Non-pigmented ciliary epithelial cell (primary cell): Measurements from ENCODE around the gene CNOT6L.
A peak's percentile ranks its signal among the peaks of the same experiment; 100 is the strongest.
"Not testable (repeated sequence)": the region's sequence is repeated elsewhere in the genome, so short reads cannot be mapped to it uniquely, and the experiment has no call there.

Source experiments
- DNase-seq: peaks from one replicate; pipeline ENCODE4 v3.0.0-alpha.2; 2010; ENCODE audit warnings: low read depth

The CNOT6L gene

GRCh38 chr4:77818602-77819403 is at the start of gene CNOT6L:
Gene CNOT6L, minus strand, starts transcription at chr4:77819368. Its CDS starts 60 bp downstream, at chr4:77819308.
- DNase-seq, result no peak

GRCh38 chr4:77865259-77865658 is 46.1 kb upstream of the CNOT6L start:
- DNase-seq, result no peak

DNA sequence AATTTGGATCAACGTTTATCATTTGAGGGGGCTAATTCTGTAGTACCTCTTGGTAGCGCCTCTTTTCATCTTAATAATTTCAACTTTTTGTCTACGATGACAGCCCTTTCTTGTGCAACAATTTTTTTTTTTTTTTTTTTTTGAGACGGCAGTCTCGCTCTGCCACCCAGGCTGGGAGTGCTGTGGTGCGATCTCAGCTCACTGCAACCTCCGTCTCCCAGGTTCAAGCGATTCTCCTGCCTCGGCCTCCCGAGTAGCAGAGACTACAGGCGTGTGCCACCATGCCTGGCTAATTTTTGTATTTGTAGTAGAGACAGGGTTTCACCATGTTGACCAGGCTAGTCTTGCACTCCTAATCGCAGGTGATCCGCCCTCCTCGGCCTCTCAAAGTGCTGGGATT is 44.2 kb upstream of the CNOT6L start:
- not testable (repeated sequence) for DNase-seq

DNA sequence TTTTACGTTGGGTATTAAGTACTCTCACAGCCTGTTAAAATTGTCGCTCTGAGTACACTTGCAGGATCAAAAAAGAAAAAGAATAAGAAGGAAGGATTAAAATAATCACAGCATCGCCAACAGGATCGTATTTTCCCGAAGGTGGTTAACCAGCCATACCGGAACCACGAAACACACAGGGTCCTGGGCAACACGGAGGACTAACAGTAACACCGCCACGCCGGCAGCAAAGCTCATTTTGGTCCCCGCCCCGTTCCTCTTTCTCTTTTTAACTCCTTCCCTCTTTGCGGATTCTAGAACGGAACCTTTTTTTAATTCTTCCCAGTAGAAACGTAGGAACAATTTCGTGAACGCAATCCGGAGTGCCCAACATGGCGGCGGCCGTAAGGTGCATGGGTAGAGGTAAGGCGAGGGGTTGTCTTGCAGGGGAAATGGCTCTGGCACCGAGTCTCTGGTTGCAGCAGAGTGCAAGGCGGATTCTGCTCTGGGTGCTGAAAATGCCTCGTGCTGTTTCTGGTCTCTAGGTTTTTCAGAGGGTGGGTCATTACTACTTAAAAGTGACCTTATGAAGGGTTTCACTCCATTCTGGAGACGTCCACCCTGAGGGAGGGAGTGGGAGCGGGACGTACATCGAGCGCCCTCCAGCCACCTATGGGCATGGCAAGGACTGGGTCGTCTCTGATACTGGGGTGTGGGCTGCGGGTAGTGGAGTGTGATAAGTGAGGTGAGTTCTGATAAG is 43.5 kb upstream of the CNOT6L start, which contains the start of gene MRPL1:
Gene MRPL1, plus strand, starts transcription at position 353 of the 739 bp plus-strand sequence. Its CDS starts 19 bp downstream, at position 372.
- peak; percentile 82 for DNase-seq

GRCh38 chr4:77861495-77861894 is 42.3 kb upstream of the CNOT6L start:
- DNase-seq, result no peak

DNA sequence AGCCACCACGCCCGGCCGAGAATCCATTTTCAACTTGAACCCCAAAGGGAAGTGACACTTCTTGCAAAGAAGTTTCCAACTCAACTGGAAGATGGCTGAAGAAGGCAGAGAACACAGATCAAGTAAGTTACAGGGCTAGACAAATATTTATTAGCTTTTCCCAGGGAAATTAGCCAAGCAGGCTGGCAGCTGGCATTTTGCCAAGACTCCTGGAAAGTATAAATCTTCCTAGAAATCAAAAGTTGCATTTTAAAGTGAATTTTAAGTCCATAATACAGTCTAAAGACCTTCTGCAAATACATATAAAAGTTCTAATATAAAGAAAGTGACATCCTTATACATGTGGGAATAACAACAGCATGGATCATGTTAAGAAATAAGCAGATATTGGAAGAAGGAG is 40.1 kb upstream of the CNOT6L start:
- no peak for DNase-seq

DNA sequence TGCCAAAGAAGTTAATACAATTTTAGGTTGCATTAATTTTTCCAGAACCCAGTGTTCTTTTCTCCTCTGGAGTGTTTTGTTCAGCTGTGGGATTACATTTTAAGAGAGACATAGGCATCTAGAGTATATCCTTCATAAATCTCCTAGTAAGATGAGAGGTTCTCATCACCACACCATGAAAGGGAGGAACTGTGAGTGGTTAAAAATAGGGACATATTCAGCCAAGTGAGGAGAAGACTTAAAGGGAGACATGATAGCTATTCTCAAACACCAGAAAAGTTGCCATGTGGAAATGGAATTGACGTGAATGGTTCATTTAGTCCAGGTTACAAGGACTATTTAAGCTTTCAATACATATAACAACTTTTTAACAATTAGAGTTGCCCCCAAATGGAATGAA is 37.0 kb upstream of the CNOT6L start:
- no peak for DNase-seq

- no peak for DNase-seq
Measured at GRCh38 chr4:77854431-77855111, 35.4 kb upstream of the CNOT6L start.

- DNase-seq, result no peak
Measured at GRCh38 chr4:77852892-77853495, 33.8 kb upstream of the CNOT6L start.

DNA sequence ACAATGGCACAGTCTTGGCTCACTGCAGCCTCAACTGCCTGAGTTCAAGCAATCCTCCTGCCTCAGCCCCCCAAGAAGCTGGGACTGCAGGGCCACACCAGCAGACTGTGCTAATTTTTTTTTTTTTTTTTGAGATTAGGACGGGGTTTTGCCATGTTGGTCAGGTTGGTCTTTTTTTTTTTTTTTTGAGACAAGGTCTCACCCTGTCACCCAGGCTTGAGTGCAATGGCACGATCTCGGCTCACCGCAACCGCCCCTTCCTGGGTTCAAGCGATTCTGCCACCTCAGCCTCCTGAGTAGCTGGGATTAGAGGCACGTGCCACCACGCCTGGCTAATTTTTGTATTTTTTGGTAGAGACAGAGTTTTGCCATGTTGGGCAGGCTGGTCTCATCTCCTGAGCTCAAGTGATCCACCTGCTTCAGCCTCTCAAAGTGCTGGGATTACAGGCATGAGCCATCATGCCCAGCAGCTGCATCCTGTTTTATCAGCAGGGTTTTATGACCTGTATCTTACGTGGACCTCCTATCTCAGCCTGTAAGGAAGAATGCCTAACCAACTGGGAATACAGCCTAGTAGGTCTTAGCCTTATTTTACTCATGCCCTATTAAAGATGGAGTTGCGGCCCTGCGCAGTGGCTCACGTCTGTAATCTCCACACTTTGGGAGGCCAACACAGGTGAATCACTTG is 30.3 kb upstream of the CNOT6L start:
- no peak for DNase-seq

DNA sequence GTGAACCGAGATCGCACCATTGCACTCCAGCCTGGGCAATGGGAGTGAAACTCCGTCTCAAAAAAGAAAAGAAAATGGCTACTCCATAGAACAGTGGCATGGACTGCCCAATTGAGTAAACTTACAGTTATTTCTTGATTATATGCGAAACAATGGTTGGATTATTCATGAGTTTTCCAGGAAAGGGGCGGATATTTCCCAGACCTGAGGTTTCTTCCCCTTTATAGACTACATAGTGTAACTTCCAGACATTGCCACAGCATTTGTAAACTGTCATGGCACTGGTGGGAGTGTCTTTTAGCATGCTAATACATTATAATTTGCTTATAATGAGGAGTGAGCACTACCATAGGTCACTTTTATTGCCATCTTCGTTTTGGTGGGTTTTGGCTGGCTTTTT is 29.3 kb upstream of the CNOT6L start:
- DNase-seq, result no peak

GRCh38 chr4:77845929-77846328 is 26.8 kb upstream of the CNOT6L start:
- DNase-seq, result no peak

- DNase-seq, result no peak
Measured at GRCh38 chr4:77845400-77845799, 26.2 kb upstream of the CNOT6L start.

DNA sequence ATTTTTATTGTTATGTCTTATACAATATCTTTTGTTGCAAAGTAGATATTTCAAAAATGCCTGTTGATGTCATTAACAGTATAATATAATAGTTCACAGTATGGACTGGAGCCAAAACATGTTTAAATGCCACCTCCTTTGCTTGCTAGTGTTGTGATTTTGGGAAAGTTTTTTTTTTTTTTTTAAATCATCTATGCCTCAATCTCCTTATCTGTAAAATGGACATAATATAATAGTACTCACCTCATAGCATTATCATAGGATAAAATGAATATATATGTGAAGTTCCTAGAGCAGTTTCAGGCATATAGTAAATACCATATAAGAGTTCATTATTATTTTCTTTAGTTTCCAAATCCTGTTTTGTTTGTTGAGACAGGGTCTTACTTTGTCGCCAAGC is 25.2 kb upstream of the CNOT6L start:
- DNase-seq, result no peak

DNA sequence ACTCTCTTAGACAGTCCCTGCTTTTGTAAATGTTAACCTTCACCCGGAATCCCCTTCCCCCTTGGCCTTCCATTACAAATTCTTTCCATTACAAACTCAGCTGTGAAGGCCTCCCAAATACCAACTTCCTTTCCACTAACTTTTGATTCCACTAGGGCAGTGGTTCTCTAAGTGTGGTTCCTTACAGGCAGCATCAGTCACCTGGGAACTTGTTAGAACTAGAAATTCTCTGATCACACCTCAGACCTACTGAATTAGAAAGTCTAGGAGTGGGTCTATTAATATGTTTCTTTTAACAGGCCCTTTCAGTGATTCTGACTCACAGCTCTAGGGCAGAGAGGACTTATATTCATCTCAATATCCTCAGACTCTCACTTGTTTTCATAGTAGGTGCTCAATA is 24.5 kb upstream of the CNOT6L start:
- DNase-seq, result no peak

GRCh38 chr4:77834403-77834802 is 15.2 kb upstream of the CNOT6L start:
- no peak for DNase-seq

DNA sequence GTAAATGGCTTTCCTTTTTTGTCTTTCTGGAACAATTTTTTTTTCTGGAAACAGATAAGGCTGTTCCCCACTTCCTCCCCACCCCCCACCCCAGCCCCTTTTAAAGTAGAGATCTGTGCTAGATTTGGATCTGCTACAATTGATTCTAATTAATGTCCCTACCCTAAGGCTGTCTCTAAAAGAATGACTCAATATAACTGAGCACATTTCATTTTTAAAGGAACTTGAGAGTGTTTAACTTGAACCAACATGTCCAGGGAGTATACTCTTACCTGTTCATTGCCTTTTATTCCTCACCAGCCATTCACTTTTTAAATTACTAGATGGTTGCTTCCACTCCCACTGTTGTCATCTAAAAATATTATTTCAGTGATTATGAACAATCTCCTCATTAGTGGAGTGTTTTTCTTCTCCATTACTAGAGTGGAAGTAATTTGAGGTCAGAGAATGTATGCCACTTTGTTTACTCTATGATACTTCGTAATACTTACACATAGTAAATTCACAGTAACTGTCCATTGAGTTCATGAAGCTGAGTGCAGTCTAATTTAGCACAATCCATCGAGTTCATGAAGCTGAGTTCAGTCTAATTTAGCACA is 14.1 kb upstream of the CNOT6L start:
- no peak for DNase-seq

DNA sequence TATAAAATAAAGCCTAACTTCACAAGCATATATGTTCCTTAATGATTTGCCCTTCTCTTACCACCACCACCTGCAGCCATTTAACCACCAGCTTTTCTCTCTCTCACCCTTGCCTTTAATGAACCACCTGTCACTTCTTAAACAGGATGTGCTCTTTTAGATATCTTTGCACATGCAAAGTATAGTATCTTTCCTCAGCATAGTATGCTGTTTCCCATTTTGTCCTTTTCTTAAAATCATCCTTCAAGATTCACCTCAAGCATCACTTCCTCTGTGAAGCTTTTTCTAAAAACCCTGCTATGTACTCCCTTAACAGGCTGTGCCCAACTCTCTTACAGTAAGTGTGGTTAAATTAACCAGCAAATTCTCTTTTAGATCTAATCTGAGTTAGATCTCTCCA is 8.2 kb upstream of the CNOT6L start:
- no peak for DNase-seq

- no peak for DNase-seq
Measured at GRCh38 chr4:77826275-77826674, 7.1 kb upstream of the CNOT6L start.

- DNase-seq, result no peak
Measured at GRCh38 chr4:77821775-77822174, 2.6 kb upstream of the CNOT6L start.
